GM19351 (cell line): ENCODE measurements around the gene STK31.
"Not testable (repeated sequence)": the region's sequence is repeated elsewhere in the genome, so short reads cannot be mapped to it uniquely, and the experiment has no call there.

Experiments
- ATAC-seq: cut with Tn5 transposase; IDR thresholded peaks from one replicate; pipeline ENCODE4 v1.9.1; 2021; ENCODE audit warnings: mild to moderate bottlenecking, moderate library complexity; ENCODE audit not compliant: unreplicated experiment

STK31 gene

GRCh38 chr7:23713285-23714149 is 3.5 kb downstream of the STK31 start:
- ATAC-seq, result no peak

- no peak for ATAC-seq
These were observed 4.1 kb downstream of the STK31 start for GRCh38 chr7:23714150-23714464.

GRCh38 chr7:23714579-23714978 is 4.6 kb downstream of the STK31 start:
- no peak for ATAC-seq

- no peak for ATAC-seq
These were observed 5.1 kb downstream of the STK31 start for GRCh38 chr7:23715099-23715498.

GRCh38 chr7:23717788-23718187 is 7.8 kb downstream of the STK31 start:
- no peak for ATAC-seq

GRCh38 chr7:23721456-23721855 is 11.4 kb downstream of the STK31 start:
- no peak for ATAC-seq

GRCh38 chr7:23722587-23723216 is 12.7 kb downstream of the STK31 start:
- ATAC-seq, result not testable (repeated sequence)

- ATAC-seq, result not testable (repeated sequence)
These were observed 14.1 kb downstream of the STK31 start for GRCh38 chr7:23724113-23724512.

- no peak for ATAC-seq
These were observed 32.0 kb downstream of the STK31 start for GRCh38 chr7:23742051-23742450.

- no peak for ATAC-seq
These were observed 33.2 kb downstream of the STK31 start for GRCh38 chr7:23743226-23743625.

- ATAC-seq, result no peak
These were observed 36.6 kb downstream of the STK31 start for GRCh38 chr7:23746629-23747028.

- ATAC-seq, result no peak
These were observed 41.8 kb downstream of the STK31 start for GRCh38 chr7:23751852-23752251.

GRCh38 chr7:23758839-23759238 is 48.8 kb downstream of the STK31 start:
- not testable (repeated sequence) for ATAC-seq

- no peak for ATAC-seq
These were observed 49.8 kb downstream of the STK31 start for GRCh38 chr7:23759671-23760391.

GRCh38 chr7:23765943-23766342 is 55.9 kb downstream of the STK31 start:
- no peak for ATAC-seq

- ATAC-seq, result no peak
These were observed 57.5 kb downstream of the STK31 start for GRCh38 chr7:23767514-23767913.

GRCh38 chr7:23768022-23768421 is 58.0 kb downstream of the STK31 start:
- no peak for ATAC-seq

GRCh38 chr7:23779185-23779800 is 69.3 kb downstream of the STK31 start:
- ATAC-seq, result not testable (repeated sequence)

GRCh38 chr7:23783115-23783514 is 73.1 kb downstream of the STK31 start:
- no peak for ATAC-seq

GRCh38 chr7:23787272-23787671 is 77.3 kb downstream of the STK31 start:
- no peak for ATAC-seq

- no peak for ATAC-seq
These were observed 78.8 kb downstream of the STK31 start for GRCh38 chr7:23788843-23789242.
